CD4-positive, alpha-beta T cell treated with Interleukin-6 at 100 ng/mL for 8 hours (primary cell): ENCODE results near the gene MRC1.
"Not testable (repeated sequence)": the region's sequence is repeated elsewhere in the genome, so short reads cannot be mapped to it uniquely, and the experiment has no call there.

Source experiments
- DNase-seq: peaks from one replicate; pipeline ENCODE4 v3.0.0-alpha.2; 2020; ENCODE audit warnings: mixed read lengths, low spot score

The MRC1 gene

GRCh38 chr10:17906002-17906401 is 96.9 kb downstream of the MRC1 start:
- no peak for DNase-seq

DNA sequence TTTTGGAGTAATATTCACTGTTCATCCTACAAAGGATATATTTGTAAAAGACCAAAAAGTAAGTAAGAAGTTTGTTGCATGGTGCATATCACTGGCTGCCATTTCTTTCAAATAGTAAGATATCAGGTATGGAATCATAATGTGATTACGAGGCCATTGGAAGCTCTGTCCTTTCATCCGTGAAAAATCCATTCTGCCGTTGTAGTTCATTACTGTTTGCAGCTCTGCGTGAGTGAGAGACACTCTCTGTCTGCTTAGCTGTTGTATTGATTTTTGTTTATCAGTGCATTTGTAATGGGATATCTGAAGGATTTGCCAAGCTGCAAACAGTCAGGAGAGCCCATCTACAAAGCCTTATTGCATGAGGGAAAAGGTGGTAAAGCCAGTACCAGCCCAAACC is 98.5 kb downstream of the MRC1 start:
- DNase-seq, result no peak

- DNase-seq, result no peak
These were observed 101.1 kb downstream of the MRC1 start for GRCh38 chr10:17910125-17910789.

- no peak for DNase-seq
These were observed 103.6 kb downstream of the MRC1 start for GRCh38 chr10:17912754-17913153.

GRCh38 chr10:17913604-17914003 is 104.5 kb downstream of the MRC1 start:
- DNase-seq, result no peak

- DNase-seq, result no peak
These were observed 105.3 kb downstream of the MRC1 start for GRCh38 chr10:17914169-17915045.

- no peak for DNase-seq
These were observed 106.0 kb downstream of the MRC1 start for GRCh38 chr10:17915181-17915580.

DNA sequence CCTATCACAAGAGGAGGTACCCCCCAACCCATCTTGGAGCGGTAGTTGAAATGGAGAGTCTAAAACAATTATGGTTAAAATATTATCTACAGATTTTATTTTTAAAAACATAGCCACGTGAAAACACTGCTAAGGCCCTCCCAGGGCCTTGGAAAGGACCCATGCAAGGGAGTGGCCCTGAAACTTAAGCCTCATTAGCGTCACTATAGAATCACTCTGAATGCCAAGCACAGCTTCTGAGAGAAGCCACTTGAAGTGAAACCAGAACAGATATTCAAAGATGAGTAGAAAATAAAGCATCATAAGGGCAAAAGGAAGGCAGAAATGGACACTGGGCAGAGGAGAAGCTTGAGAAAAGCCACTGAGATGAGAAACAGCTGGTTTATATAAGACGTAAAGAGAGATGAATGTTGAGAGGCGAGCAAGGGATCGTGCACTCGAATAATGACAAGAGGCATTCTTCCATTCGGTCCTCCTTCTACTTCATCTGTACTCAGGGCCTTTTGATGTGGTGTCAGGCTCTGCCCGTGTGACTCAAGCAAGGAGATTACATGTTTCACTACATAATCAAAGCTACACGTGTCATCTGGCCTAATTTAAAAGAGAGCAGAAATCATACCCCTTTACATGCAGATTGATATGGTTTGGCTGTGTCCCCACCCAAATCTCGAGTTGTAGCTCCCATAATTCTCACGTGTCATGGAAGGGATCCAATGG is 109.2 kb downstream of the MRC1 start:
- no peak for DNase-seq

DNA sequence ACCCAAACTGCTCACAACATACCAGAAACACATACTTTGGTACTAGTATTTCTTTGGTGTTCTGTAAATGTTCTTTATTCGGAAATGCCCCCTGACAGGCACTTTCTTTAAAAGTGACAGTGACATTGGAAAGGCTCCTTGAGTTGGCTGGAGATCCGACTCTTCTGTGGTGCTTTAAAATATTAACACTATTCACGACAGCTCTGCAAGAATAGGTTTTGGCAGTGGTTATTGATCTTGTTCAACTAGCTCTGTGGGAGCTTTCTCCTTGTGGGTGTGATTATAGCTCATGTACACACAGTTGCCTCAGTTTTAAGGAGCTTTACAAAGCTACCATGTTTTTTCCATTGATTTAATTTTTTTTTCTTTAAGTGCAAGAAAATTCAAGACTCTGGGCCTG is 112.2 kb downstream of the MRC1 start:
- DNase-seq, result no peak

GRCh38 chr10:17923728-17924127 is 114.6 kb downstream of the MRC1 start:
- DNase-seq, result no peak

DNA sequence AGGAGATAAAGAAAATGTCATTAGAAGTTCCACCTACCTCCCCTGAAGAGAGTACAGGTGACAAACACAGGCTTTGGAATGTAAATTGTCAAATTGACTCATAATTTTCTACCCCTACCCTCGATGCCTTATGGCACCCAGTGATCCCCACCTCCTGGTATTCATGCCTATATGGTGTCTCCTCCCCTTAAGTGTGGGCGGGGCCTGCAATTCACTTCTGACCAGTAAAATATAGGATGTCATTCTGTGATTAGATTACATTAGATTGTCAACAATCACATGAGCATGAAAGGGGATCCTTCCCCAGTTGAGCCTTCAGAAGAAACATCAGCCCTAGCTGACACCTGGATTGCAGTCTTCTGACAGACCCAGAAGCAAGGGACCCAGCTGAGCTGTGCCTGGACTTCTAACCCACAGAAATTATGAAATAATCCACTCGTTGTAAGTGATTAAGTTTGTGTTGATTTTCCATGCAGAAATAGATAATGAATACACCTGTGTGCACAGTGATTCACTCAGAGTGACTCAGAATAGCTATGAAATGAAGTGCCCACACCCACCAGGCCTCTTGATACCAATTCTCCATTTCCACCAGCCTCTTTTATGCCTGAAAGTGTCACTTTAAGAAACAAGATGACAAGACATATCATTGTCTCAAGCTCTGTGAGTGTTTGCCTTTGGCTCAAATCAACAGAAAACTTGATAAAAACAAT is 134.0 kb downstream of the MRC1 start:
- DNase-seq, result no peak

GRCh38 chr10:17950269-17950668 is 141.1 kb downstream of the MRC1 start:
- DNase-seq, result not testable (repeated sequence)

DNA sequence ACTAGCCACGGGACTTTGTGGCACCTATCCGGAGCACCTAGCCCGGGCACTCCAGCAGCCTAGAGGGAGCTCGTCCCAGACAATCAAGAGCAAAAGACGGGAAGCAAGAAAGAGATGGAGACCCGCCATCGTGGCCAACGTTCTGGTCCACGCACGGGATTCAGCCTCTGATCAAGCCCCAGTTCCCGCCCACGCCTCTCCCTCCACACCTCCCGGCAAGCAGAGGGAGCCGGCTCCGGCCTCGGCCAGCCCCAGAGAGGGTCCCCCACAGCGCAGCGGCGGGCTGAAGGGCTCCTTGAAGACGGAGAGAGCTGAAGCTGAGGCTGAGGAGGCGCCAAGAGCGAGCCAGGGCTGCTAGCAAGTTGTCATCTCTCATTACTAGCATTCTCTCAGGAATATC is 141.6 kb downstream of the MRC1 start:
- DNase-seq, result no peak

DNA sequence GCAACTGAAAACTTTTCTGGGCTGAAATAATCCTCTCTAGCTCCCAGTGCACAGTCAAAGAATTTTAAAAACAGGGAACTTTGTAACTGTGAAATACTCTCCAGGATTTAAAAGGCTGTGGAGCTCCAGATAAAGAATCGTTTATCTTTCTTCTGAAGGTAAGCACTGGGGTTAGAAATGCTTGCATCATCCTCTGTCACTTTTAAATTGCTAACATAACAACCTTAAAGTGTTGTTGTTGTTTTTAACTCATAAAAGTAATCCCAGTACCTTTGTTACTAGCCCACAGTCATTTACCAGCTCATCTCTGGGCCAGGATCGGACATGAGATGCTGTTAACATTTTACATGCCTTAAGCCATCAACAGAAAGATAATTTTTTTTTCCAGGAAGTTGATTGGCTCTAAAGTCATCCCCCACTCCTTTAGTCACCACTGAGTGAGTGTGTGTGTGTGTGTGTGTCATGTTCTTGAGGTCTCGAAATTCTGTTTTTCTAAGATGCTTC is 142.8 kb downstream of the MRC1 start, which contains the start of gene SLC39A12:
SLC39A12 (plus strand) TSS at position 51 of the 504 bp plus-strand sequence. CDS start 1,359 bp downstream, outside the sequence.
- no peak for DNase-seq

DNA sequence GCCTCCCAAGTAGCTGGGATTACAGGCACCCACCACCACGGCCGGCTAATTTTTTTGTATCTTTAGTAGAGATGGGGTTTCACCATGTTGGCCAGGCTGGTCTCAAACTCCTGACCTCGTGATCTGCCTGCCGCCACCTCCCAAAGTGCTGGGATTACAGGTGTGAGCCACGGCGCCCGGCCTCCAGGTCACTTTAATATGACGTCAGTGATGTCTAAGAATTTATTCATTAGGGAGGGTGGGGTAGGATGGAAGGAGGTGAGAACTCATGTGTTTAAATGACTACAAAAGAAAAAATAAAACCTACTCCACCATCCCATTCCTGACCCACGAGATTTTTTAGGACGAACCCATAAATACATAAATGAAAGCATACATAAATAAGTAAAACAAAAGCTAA is 145.2 kb downstream of the MRC1 start:
- DNase-seq, result not testable (repeated sequence)

DNA sequence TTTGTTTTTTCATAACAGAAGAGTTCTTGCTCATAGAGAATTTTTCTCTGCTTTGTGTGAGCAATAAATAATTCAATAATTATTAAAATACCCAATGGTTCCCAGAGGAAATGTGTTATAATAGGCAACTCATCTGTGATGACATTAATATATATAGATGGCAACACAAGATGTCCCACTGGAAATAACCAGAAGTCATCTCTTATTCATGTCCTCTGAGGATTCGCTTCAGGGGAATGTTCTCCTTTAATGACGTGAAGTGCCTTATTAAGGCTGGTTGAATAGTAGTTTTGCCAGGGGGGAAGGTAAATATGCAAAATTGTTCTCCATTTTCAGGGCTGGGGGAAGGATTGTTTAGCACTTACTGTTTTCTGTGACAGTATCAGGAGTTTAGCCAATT is 145.7 kb downstream of the MRC1 start:
- DNase-seq, result no peak

DNA sequence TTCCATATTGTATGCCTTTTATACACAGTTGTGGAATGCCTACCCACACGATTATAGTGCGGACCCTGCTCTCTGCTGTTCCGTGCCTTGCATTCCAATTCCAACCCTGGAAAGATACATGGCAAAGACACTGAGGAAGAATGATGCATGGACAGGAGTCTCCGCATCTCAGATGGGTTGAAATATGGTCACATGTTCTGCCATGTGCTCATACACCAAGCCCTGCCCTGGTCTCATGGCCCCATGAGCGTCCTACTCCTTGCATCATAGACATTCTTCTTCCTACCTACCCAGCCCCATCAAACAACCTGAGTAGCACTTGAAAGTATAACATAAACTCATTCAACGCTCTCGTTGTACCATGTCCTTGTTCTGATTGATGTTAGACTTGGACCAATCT is 148.9 kb downstream of the MRC1 start:
- no peak for DNase-seq

- DNase-seq, result no peak
These were observed 150.7 kb downstream of the MRC1 start for GRCh38 chr10:17959870-17960269.
